AG04449 (cell line): ENCODE measurements around the gene IGF1R.
A peak's percentile ranks its signal among the peaks of the same experiment; 100 is the strongest.

Source experiments
- CTCF ChIA-PET: fragments of 350-600 bp; formaldehyde crosslinking; extraction: SDS; loops from one replicate; lab custom pipeline; 2021; ENCODE audit warnings: antibody characterized with exemption; lab: Yijun Ruan, JAX
- POLR2A ChIA-PET: fragments of 400-600, 350-600 bp; formaldehyde crosslinking; extraction: SDS; loops from one replicate; lab custom pipeline; 2020; ENCODE audit warnings: antibody characterized with exemption, inconsistent platforms; lab: Yijun Ruan, JAX
- DNase-seq: peaks from one replicate; pipeline ENCODE4 v3.0.0-alpha.2; 2010; ENCODE audit warnings: low read depth, low spot score
- H3K4me3 ChIP-seq: 2 replicates; pipeline ENCODE4 v1.5.1; 2011; ENCODE audit warnings: low read depth, mild to moderate bottlenecking, control low read depth, low read length
- TF ChIP-seq, protein P1 (sequence below): IDR thresholded peaks from one replicate; pipeline ENCODE4 v1.5.1; 2011; ENCODE audit warnings: mild to moderate bottlenecking, moderate library complexity, low read length, control low read depth, inconsistent platforms; ENCODE audit not compliant: insufficient read depth; ENCODE audit errors: missing control alignments

The IGF1R gene

DNA sequence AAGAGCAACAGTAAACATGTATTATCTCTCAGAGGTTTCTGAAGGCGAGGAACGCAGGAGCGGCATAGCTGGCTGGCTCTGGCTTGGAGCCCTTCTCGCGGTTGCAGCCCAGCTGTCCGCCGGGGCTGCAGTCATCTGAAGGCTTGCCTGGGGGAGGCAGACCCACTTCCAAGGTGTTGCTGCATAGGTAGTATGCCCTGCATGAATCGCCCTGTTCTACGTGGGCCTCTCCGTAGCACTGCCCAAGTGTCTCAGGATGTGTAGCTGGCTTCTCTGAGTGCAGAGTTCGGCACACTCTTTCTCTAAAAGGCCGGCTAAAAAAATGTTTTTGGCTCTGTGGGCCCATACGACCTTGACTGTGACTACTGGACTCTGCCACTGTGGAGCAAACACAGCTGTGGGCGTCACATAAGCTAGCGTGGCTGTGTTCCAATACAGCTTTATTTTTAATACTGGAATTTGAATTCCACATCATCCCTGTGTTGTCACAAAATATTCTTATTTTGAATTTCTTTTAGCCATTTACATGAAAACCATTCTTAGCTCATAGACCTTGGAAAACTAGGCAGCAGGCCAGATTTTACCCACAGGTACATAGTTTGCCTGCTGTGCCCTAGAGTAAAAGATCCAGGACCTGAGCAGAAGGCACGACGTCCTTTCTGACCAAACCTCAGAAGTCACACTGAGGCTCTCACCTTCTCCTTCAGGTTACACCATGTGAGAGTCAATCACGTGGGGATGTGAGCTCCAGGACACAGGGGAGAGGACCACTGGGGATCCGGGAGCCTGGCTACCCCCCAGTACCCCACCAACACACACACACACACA lies 303.4 kb downstream of the IGF1R start:
- TF ChIP-seq, protein P1, sequence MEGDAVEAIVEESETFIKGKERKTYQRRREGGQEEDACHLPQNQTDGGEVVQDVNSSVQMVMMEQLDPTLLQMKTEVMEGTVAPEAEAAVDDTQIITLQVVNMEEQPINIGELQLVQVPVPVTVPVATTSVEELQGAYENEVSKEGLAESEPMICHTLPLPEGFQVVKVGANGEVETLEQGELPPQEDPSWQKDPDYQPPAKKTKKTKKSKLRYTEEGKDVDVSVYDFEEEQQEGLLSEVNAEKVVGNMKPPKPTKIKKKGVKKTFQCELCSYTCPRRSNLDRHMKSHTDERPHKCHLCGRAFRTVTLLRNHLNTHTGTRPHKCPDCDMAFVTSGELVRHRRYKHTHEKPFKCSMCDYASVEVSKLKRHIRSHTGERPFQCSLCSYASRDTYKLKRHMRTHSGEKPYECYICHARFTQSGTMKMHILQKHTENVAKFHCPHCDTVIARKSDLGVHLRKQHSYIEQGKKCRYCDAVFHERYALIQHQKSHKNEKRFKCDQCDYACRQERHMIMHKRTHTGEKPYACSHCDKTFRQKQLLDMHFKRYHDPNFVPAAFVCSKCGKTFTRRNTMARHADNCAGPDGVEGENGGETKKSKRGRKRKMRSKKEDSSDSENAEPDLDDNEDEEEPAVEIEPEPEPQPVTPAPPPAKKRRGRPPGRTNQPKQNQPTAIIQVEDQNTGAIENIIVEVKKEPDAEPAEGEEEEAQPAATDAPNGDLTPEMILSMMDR = no peak
- ChIA-PET POLR2A (no interaction called here), CTCF (interaction anchor here (3.0 kb wide), 1 partner anchor 124 kb away, joined by 14 read pairs; no protein-coding TSS in a partner anchor)
- no peak for DNase-seq
- H3K4me3 ChIP-seq = no peak overlapping the region

DNA sequence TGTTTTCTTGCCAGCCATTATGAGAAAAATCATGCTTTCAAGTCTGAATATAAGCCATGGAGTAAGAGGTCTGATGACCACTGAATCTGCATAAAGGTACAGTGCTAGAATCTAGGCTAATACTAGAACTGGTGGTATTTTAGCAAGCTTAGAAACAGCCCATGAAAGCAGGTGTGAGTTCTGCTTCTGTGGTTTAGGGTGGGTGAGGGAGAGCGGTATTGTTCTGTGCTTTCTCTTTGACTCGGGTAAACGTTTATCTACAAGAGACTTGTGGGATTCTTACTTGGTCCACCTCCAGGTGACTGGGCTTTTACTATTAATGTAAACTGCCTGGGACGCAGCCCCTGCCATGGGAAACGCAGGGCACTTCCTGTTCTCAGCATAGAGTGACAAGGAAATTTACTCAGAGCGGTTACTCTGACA lies 304.1 kb downstream of the IGF1R start:
- ChIA-PET CTCF (interaction anchor here (1.6 to 3.0 kb wide), 2 partner anchors 124 to 524 kb away, joined by 3 to 14 read pairs; no protein-coding TSS in a partner anchor), POLR2A (no interaction called here)
- TF ChIP-seq, protein P1 = no peak
- H3K4me3 ChIP-seq = no peak overlapping the region
- no peak for DNase-seq

DNA sequence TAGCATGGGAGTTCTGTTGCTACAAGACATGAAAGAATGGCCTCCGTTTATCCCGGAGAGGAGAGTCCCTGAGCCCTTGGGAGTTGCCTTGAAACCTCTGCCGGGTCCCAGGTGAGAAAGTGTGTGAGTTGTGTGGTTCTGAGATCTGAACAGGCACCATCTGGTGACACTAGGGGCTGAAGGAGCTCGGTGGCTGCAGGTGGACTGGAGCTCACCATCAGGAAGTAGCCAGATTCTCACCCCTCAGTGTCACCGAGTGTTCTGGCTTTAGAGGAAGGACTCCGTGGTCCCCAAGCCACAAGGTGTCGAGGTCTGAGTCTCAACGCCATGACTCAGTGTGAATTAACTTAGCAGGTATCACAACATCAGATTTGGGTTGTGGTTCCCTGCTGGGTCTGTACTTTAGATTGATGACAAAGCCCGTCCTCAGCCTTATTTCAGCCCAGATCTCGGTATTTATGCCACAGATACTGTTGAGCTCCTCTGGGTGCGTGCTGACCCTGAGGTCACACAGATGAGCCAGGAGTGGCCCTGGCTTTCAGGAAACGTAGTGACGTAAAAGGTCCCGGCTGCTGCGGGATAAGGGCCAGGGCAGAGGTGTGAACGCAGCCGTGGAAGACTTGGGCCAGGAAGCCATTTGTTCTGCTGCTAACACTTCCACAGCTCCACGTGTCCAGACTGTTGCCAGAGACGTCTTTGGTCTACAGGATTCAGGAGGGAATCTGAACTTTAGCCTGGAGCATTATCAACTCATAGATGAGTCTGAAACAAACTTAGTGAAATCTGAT lies 304.9 kb downstream of the IGF1R start:
- DNase-seq = no peak
- ChIA-PET POLR2A (interaction anchor here (0.6 kb wide), 1 partner anchor 20 kb away, joined by 3 read pairs; no protein-coding TSS in a partner anchor), CTCF (interaction anchor here (0.8 to 3.0 kb wide), 3 partner anchors 123 to 524 kb away, joined by 3 to 14 read pairs (median 3); no protein-coding TSS in a partner anchor)
- TF ChIP-seq, protein P1 = no peak
- no peak overlapping the region for H3K4me3 ChIP-seq

DNA sequence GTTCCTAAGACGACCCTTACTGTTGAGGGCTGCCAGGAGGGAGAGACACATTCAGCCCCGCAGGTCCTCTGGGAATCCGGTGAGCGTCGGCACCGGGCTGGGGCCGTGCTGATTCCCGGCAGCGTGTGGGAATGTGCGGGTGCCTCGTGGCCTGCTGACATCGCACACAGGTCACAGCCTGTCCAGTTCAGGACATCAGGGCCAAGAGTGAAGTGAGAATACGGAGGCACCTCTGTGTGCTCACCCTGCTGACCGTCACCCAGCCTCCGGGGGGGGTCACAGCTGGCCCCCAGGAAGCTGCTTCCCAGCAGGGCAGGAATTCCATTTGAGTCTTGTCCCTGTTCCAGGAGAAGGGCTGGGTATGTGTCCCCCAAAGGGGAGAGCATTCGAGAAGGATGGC lies 305.6 kb downstream of the IGF1R start:
- CTCF ChIA-PET = interaction anchor here (0.6 to 3.0 kb wide), 3 partner anchors 47 to 525 kb away, joined by 3 to 14 read pairs (median 3); no protein-coding TSS in a partner anchor
- H3K4me3 ChIP-seq = no peak overlapping the region
- no peak for DNase-seq
- POLR2A ChIA-PET = interaction anchor here (1.1 kb wide), 1 partner anchor 12 kb away, joined by 3 read pairs; no protein-coding TSS in a partner anchor
- TF ChIP-seq, protein P1 = no peak

DNA sequence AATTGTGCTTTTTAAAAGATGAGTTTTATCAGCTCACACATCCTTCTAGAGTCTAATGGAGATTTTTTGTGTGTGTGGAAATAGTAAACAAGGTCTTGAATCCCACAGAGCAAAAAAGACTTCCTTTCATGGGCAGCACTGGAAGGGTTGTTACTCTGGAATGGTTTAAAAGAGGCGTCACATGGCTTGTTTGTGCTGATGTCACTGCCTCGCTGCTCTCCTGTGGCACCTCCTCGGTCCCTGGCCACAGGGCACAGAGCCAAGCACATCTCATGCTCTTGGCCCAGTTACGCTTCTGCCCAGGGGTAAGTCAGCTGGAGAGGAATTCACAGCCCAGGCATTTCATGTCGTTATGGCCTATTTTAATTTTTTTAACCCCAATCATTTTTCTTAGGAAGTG lies 306.1 kb downstream of the IGF1R start:
- ChIA-PET POLR2A (interaction anchor here (1.1 kb wide), 1 partner anchor 11 kb away, joined by 3 read pairs; no protein-coding TSS in a partner anchor), CTCF (interaction anchor here (0.6 to 3.0 kb wide), 3 partner anchors 48 to 122 kb away, joined by 3 to 14 read pairs (median 6); no protein-coding TSS in a partner anchor)
- TF ChIP-seq, protein P1 = no peak
- no peak overlapping the region for H3K4me3 ChIP-seq
- DNase-seq = peak; percentile 87
